ENCODE results near the gene NKG7.

- no peak for TF ChIP-seq CTCF (IDR thresholded peaks at IDR 0.05)
- TF ChIP-seq POLR2A (IDR thresholded peaks at IDR 0.05): no peak
- no peak for TF ChIP-seq EP300 (IDR thresholded peaks at IDR 0.05)
Observed at GRCh38 chr19:51392701-51393100, 20.2 kb upstream of the NKG7 start.
